NCI-H345 (cell line): Measurements from ENCODE around the gene ATP4A.

ENCODE experiments used
- DNase-seq: peaks from one replicate; lab custom pipeline; 2025; lab: John Stamatoyannopoulos, UW

Gene ATP4A

GRCh38 chr19:35524181-35524837 lies 39.1 kb downstream of the ATP4A start:
- no peak for DNase-seq

- DNase-seq, result no peak
Observed at GRCh38 chr19:35522745-35523327, 40.6 kb downstream of the ATP4A start.

GRCh38 chr19:35521124-35521743 lies 42.2 kb downstream of the ATP4A start:
- peak; percentile 86 for DNase-seq

- no peak for DNase-seq
Observed at GRCh38 chr19:35519291-35519690, 44.2 kb downstream of the ATP4A start.

GRCh38 chr19:35518313-35518712 lies 45.1 kb downstream of the ATP4A start:
- no peak for DNase-seq

GRCh38 chr19:35517342-35517741 lies 46.1 kb downstream of the ATP4A start:
- no peak for DNase-seq

GRCh38 chr19:35516310-35516709 lies 47.1 kb downstream of the ATP4A start:
- DNase-seq, result no peak

GRCh38 chr19:35514282-35514809 lies 49.1 kb downstream of the ATP4A start:
- no peak for DNase-seq

- DNase-seq, result no peak
Observed at GRCh38 chr19:35513628-35514281, 49.7 kb downstream of the ATP4A start, which contains the start of gene DMKN. DMKN (minus strand) TSS chr19:35513649; CDS start chr19:35513475, 174 bp downstream.

GRCh38 chr19:35512831-35513627 lies 50.4 kb downstream of the ATP4A start:
- no peak for DNase-seq

GRCh38 chr19:35511337-35511736 lies 52.1 kb downstream of the ATP4A start:
- DNase-seq, result no peak

GRCh38 chr19:35510626-35510964 lies 52.9 kb downstream of the ATP4A start:
- DNase-seq, result no peak

- DNase-seq, result peak; percentile 88
Observed at GRCh38 chr19:35509861-35510625, 53.4 kb downstream of the ATP4A start.

- peak; percentile 52 for DNase-seq
Observed at GRCh38 chr19:35509018-35509652, 54.3 kb downstream of the ATP4A start.

GRCh38 chr19:35508129-35508528 lies 55.3 kb downstream of the ATP4A start:
- DNase-seq, result no peak

GRCh38 chr19:35507561-35507960 lies 55.9 kb downstream of the ATP4A start:
- DNase-seq, result no peak

- DNase-seq, result no peak
Observed at GRCh38 chr19:35506011-35506410, 57.4 kb downstream of the ATP4A start.

GRCh38 chr19:35502751-35503150 lies 60.7 kb downstream of the ATP4A start:
- no peak for DNase-seq

- no peak for DNase-seq
Observed at GRCh38 chr19:35501684-35502083, 61.8 kb downstream of the ATP4A start.

- no peak for DNase-seq
Observed at GRCh38 chr19:35500611-35501010, 62.8 kb downstream of the ATP4A start.
